Measurements from ENCODE around the gene MLLT10. TPM values are rescaled to one million over a fixed set of nuclear protein-coding genes. Genes with fewer than 3 reads are reported as not detected.

MLLT10 gene
- total RNA-seq, 2 experiments from 2014 or later = 32.8 to 35.4 TPM

DNA sequence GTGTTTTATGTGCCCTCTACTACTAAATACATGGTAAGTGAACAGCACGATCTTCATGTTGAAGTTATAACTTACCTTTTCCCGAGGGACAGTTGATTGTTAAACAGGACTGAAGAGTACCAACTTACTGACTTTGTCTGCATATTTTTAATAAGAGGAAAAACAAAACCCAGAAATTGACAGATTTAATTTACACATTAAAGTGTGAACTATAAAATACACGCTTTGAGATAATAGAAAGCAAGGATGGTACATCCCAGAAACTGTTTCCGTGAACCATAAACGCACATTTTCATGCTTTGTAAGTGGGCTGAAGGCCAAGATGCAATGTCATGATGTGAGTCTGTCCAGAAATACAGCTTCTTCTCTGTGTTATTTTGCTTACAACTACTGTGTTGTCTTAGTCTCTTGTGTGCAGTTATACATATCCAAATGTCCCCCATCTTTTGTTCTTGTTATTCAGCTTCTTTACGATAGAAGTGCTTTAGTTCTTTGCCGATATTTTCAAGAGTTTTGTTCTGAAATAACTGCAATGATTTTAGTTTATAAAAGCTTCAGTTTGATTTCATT, 190.1 kb downstream of the MLLT10 start:
- POLR2A ChIA-PET = no interaction called here
- Mint-ChIP-seq H3K27me3 (no peaks in the 10 kb centered on the region), H3K4me1 (ENCODE audit: low read depth) (peaks cover 34% of the 10 kb centered on the region), H3K36me3 (peaks cover 15% of the 10 kb centered on the region), H3K4me3 (no peak overlapping the region), H3K9me3 (no peaks in the 10 kb centered on the region), H3K27ac (no peak overlapping the region)
- CTCF ChIA-PET = interaction anchor here (0.6 kb wide), 2 partner anchors 17 to 28 kb away, joined by 3 read pairs; no protein-coding TSS in a partner anchor
- no peak for DNase-seq
- intact Hi-C loops (cut with micrococcal nuclease) = no loop called here

GRCh38 chr10:21724687-21725367, 190.8 kb downstream of the MLLT10 start:
- Mint-ChIP-seq H3K27me3 (no peaks in the 10 kb centered on the region), H3K9me3 (no peaks in the 10 kb centered on the region), H3K27ac (no peak overlapping the region), H3K4me1 (ENCODE audit: low read depth) (peaks cover 31% of the 10 kb centered on the region), H3K4me3 (no peak overlapping the region), H3K36me3 (peaks cover 18% of the 10 kb centered on the region)
- peak; percentile 55 for DNase-seq
- intact Hi-C loops (cut with micrococcal nuclease) = no loop called here
- CTCF ChIA-PET = no interaction called here
- POLR2A ChIA-PET = no interaction called here

- ChIA-PET POLR2A (no interaction called here), CTCF (no interaction called here)
- H3K4me3 Mint-ChIP-seq = no peak overlapping the region
- H3K27me3 Mint-ChIP-seq = no peaks in the 10 kb centered on the region
- DNase-seq = no peak
- intact Hi-C loops (cut with micrococcal nuclease) = no loop called here
- H3K36me3 Mint-ChIP-seq = peaks cover 18% of the 10 kb centered on the region
- no peaks in the 10 kb centered on the region for H3K9me3 Mint-ChIP-seq
- H3K27ac Mint-ChIP-seq = no peak overlapping the region
- peaks cover 26% of the 10 kb centered on the region for H3K4me1 Mint-ChIP-seq (ENCODE audit: low read depth)
These were observed 192.7 kb downstream of the MLLT10 start for GRCh38 chr10:21726601-21727225.

- intact Hi-C loops (cut with micrococcal nuclease) = no loop called here
- Mint-ChIP-seq H3K27ac (no peak overlapping the region), H3K9me3 (no peaks in the 10 kb centered on the region), H3K27me3 (no peaks in the 10 kb centered on the region), H3K4me1 (ENCODE audit: low read depth) (peaks cover 25% of the 10 kb centered on the region), H3K4me3 (no peak overlapping the region), H3K36me3 (peaks cover 18% of the 10 kb centered on the region)
- DNase-seq = no peak
- ChIA-PET CTCF (no interaction called here), POLR2A (no interaction called here)
These were observed 193.6 kb downstream of the MLLT10 start for GRCh38 chr10:21727452-21728168.

GRCh38 chr10:21728618-21729017, 194.6 kb downstream of the MLLT10 start:
- Mint-ChIP-seq H3K9me3 (no peaks in the 10 kb centered on the region), H3K36me3 (peaks cover 18% of the 10 kb centered on the region), H3K4me3 (no peak overlapping the region), H3K27ac (no peak overlapping the region), H3K4me1 (ENCODE audit: low read depth) (peaks cover 24% of the 10 kb centered on the region), H3K27me3 (no peaks in the 10 kb centered on the region)
- DNase-seq = no peak
- ChIA-PET POLR2A (no interaction called here), CTCF (interaction anchor here (5.4 kb wide), 1 partner anchor 233 kb away, joined by 43 read pairs; no protein-coding TSS in a partner anchor)
- intact Hi-C loops (cut with micrococcal nuclease) = no loop called here

DNA sequence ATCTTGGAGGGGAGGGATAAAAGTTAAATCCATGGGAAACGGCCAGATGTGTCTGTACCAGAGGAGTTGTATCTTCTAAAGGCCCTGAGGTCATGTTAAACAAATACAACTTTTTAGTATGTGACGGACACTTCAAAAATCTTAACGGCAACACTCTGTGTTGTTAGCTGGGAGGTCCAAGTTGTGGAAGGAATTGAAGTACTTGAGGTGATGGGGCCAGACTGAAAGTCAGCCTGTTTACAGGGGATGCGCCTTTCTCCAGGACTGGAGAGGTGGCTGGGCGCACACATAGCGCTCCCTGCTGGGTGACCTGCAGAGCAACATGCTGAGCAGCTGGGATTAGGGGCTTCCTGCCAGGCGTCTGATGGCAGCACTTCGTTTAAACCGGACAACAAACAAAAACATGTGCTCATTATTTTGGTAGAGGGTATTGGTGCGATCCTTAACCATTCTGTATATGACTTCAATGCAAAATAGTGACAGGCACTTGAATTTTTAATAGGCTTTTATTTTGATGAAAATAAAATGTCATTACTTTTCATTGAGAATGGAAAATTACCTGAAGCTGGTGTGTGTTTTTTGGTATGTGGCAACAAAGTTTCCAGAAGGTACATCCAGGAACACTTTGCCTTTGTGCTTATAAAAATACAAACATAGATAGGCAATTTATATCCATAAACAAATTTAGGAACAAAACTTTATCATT, 198.2 kb downstream of the MLLT10 start:
- CTCF ChIA-PET = interaction anchor here (0.6 to 5.4 kb wide), 6 partner anchors 11 to 453 kb away, joined by 3 to 43 read pairs (median 4); no protein-coding TSS in a partner anchor
- POLR2A ChIA-PET = no interaction called here
- H3K27ac Mint-ChIP-seq = no peak overlapping the region
- H3K4me3 Mint-ChIP-seq = no peak overlapping the region
- no peaks in the 10 kb centered on the region for H3K27me3 Mint-ChIP-seq
- H3K4me1 Mint-ChIP-seq (ENCODE audit: low read depth) = peaks cover 25% of the 10 kb centered on the region
- intact Hi-C loops (cut with micrococcal nuclease) = loop anchor here (1.0 to 5.0 kb wide), 2 partner anchors 215 to 237 kb away; no protein-coding TSS in a partner anchor
- peaks cover 22% of the 10 kb centered on the region for H3K36me3 Mint-ChIP-seq
- H3K9me3 Mint-ChIP-seq = no peaks in the 10 kb centered on the region
- DNase-seq = peak; percentile 59

DNA sequence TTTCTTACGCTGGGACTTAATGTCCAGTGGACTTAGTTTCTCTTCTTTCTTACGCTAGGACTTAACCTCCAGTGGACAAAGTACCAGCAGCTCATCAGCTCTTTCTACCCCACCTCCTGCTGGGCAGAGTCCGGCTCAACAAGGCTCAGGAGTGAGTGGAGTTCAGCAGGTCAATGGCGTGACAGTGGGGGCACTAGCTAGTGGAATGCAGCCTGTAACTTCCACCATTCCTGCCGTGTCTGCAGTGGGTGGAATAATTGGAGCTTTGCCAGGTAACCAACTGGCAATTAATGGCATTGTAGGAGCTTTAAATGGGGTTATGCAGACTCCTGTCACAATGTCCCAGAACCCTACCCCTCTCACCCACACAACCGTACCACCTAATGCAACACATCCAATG, 199.7 kb downstream of the MLLT10 start:
- DNase-seq = no peak
- no peak overlapping the region for H3K4me3 Mint-ChIP-seq

GRCh38 chr10:21737106-21737505, 203.1 kb downstream of the MLLT10 start:
- H3K27me3 Mint-ChIP-seq = no peaks in the 10 kb centered on the region
- H3K36me3 Mint-ChIP-seq = peaks cover 27% of the 10 kb centered on the region
- no peak for DNase-seq
- ChIA-PET POLR2A (no interaction called here), CTCF (no interaction called here)
- H3K9me3 Mint-ChIP-seq = no peaks in the 10 kb centered on the region
- no peak overlapping the region for H3K4me3 Mint-ChIP-seq
- peaks cover 47% of the 10 kb centered on the region for H3K4me1 Mint-ChIP-seq (ENCODE audit: low read depth)
- H3K27ac Mint-ChIP-seq = peak overlapping the region; percentile 10
- intact Hi-C loops (cut with micrococcal nuclease) = no loop called here

More for the DNA sequence above, 199.7 kb downstream of the MLLT10 start:
- no peak overlapping the region for H3K27ac Mint-ChIP-seq
- intact Hi-C loops (cut with micrococcal nuclease) = loop anchor here (5.0 kb wide), 1 partner anchor 216 kb away; no protein-coding TSS in a partner anchor
- CTCF ChIA-PET = interaction anchor here (1.2 to 5.4 kb wide), 3 partner anchors 14 to 455 kb away, joined by 3 to 43 read pairs (median 9); no protein-coding TSS in a partner anchor
- no peaks in the 10 kb centered on the region for H3K27me3 Mint-ChIP-seq
- peaks cover 23% of the 10 kb centered on the region for H3K36me3 Mint-ChIP-seq
- peaks cover 23% of the 10 kb centered on the region for H3K4me1 Mint-ChIP-seq (ENCODE audit: low read depth)
- POLR2A ChIA-PET = no interaction called here
- no peaks in the 10 kb centered on the region for H3K9me3 Mint-ChIP-seq

DNA sequence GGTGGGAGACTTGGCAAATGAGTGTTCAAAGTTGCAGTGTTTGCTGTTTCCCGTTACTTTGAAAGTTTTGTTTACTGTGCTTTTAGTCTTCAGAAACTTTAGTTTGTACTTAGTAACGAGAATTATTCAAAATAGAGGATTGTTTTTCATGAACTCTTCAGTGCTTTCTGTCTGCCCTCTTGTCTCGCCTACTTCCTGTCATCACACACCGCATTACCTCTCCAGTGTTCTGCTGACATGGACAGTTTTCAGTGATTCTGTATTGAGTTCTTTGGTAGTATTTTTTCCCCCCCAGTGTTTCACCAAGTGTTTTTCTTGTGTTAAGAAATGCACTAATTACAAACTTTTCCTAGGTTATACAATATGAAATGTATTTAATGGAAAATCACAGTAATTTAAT, 207.0 kb downstream of the MLLT10 start:
- peaks cover 25% of the 10 kb centered on the region for H3K36me3 Mint-ChIP-seq
- H3K4me1 Mint-ChIP-seq (ENCODE audit: low read depth) = peaks cover 43% of the 10 kb centered on the region
- DNase-seq = peak; percentile 37
- POLR2A ChIA-PET = no interaction called here
- intact Hi-C loops (cut with micrococcal nuclease) = loop anchor here (10.0 kb wide), 2 partner anchors 214 to 566 kb away; no protein-coding TSS in a partner anchor
- no peaks in the 10 kb centered on the region for H3K27me3 Mint-ChIP-seq
- H3K27ac Mint-ChIP-seq = peak overlapping the region; percentile 80
- H3K9me3 Mint-ChIP-seq = no peaks in the 10 kb centered on the region
- CTCF ChIA-PET = interaction anchor here (0.6 kb wide), 1 partner anchor 17 kb away, joined by 3 read pairs; no protein-coding TSS in a partner anchor
- H3K4me3 Mint-ChIP-seq = no peak overlapping the region

- CTCF ChIA-PET = interaction anchor here (0.9 kb wide), 2 partner anchors 11 to 843 kb away, joined by 3 to 4 read pairs; no protein-coding TSS in a partner anchor
- intact Hi-C loops (cut with micrococcal nuclease) = loop anchor here (10.0 kb wide), 2 partner anchors 212 to 568 kb away; no protein-coding TSS in a partner anchor
- no peak overlapping the region for H3K4me3 Mint-ChIP-seq
- peaks cover 35% of the 10 kb centered on the region for H3K4me1 Mint-ChIP-seq (ENCODE audit: low read depth)
- no peaks in the 10 kb centered on the region for H3K27me3 Mint-ChIP-seq
- H3K27ac Mint-ChIP-seq = no peak overlapping the region
- DNase-seq = no peak
- peaks cover 20% of the 10 kb centered on the region for H3K36me3 Mint-ChIP-seq
- no peaks in the 10 kb centered on the region for H3K9me3 Mint-ChIP-seq
- POLR2A ChIA-PET = no interaction called here
These were observed 208.8 kb downstream of the MLLT10 start for GRCh38 chr10:21742740-21743412.

GRCh38 chr10:21744223-21744622, 210.2 kb downstream of the MLLT10 start:
- DNase-seq = no peak

More at GRCh38 chr10:21744223-21744622, 210.2 kb downstream of the MLLT10 start:
- H3K9me3 Mint-ChIP-seq = no peaks in the 10 kb centered on the region
- H3K4me3 Mint-ChIP-seq = no peak overlapping the region
- H3K27me3 Mint-ChIP-seq = no peaks in the 10 kb centered on the region
- H3K4me1 Mint-ChIP-seq (ENCODE audit: low read depth) = peaks cover 28% of the 10 kb centered on the region
- ChIA-PET POLR2A (no interaction called here), CTCF (no interaction called here)
- peaks cover 18% of the 10 kb centered on the region for H3K36me3 Mint-ChIP-seq
- intact Hi-C loops (cut with micrococcal nuclease) = loop anchor here (10.0 kb wide), 2 partner anchors 211 to 569 kb away; no protein-coding TSS in a partner anchor
- no peak overlapping the region for H3K27ac Mint-ChIP-seq

Data from activated CD4-positive, alpha-beta memory T cell treated with anti-CD3 and anti-CD28 coated beads for 36 hours (primary cell).